T-cell (primary cell): ENCODE data around the gene TEAD1. TPM values are rescaled to one million over a fixed set of nuclear protein-coding genes. Genes with fewer than 3 reads are reported as not detected.

ENCODE experiments used
- ATAC-seq, 4 experiments: fragments of 200-7000 bp in 3 of 4; fragments of 150-1000 bp in 1 of 4; cut with Tn5 transposase; replicated peaks in 1 of 4; 1 replicate in 3 of 4; 2 replicates in 1 of 4; pipeline ENCODE4 v1.10.0; 2021; ENCODE audit warnings: moderate library complexity in 3 of 4, mild to moderate bottlenecking in 2 of 4, moderate number of reproducible peaks in 1 of 4
- CTCF ChIA-PET, 2 donors: fragments of 300-600 bp; sonication (Branson Sonifier 250); formaldehyde crosslinking; loops; one replicate each; lab custom pipeline; 2022; ENCODE audit warnings: antibody characterized with exemption in 2 of 2; lab: Charles Lee
- POLR2A ChIA-PET, 2 donors: fragments of 300-600 bp; sonication (Branson Sonifier 250); formaldehyde crosslinking; loops; one replicate each; lab custom pipeline; 2022; ENCODE audit warnings: antibody characterized with exemption in 2 of 2; lab: Charles Lee
- DNase-seq, 35 experiments: peaks; one replicate each; pipeline versions ENCODE4 v3.0.0 to v3.0.0-alpha.2; 2013 to 2023
- H3K27ac ChIP-seq: one replicate; pipeline ENCODE4 v1.5.1; 2013; ENCODE audit warnings: low read length
- H3K27me3 ChIP-seq, 2 experiments: replicated peaks in 1 of 2; 1 replicate in 1 of 2; 2 replicates in 1 of 2; pipeline versions ENCODE4 v1.6.1 to v1.7.0; 2013; ENCODE audit warnings: low read length in 1 of 2, mixed read lengths in 1 of 2; ENCODE audit not compliant: control insufficient read depth in 2 of 2, insufficient read depth in 2 of 2; ENCODE audit errors: extremely low read depth in 1 of 2
- H3K36me3 ChIP-seq, 2 donors: 1 replicate in 1 of 2; 2 replicates in 1 of 2; pipeline versions ENCODE4 v1.6.1 to v1.7.0; 2013; ENCODE audit warnings: low read length in 1 of 2; ENCODE audit not compliant: control insufficient read depth in 2 of 2, insufficient read depth in 1 of 2; ENCODE audit errors: extremely low read depth in 1 of 2
- H3K4me1 ChIP-seq, 2 experiments: 1 replicate in 1 of 2; 2 replicates in 1 of 2; pipeline versions ENCODE4 v1.6.1 to v1.7.0; 2013; ENCODE audit warnings: low read length in 2 of 2, mixed read lengths in 1 of 2; ENCODE audit not compliant: insufficient read depth in 2 of 2, control insufficient read depth in 1 of 2; ENCODE audit errors: extremely low read depth in 1 of 2
- H3K4me3 ChIP-seq, 2 donors: 1 replicate in 1 of 2; 2 replicates in 1 of 2; pipeline versions ENCODE4 v1.5.1 to v1.7.0; 2013; ENCODE audit warnings: mild to moderate bottlenecking in 2 of 2, low read length in 1 of 2, moderate library complexity in 1 of 2; ENCODE audit not compliant: control insufficient read depth in 1 of 2; ENCODE audit errors: extremely low read depth in 1 of 2
- H3K9me3 ChIP-seq: 2 replicates; pipeline ENCODE4 v1.7.0; 2013
- H3K27ac Mint-ChIP-seq, 2 donors: one replicate each; pipeline ENCODE4 v1.8.0; 2020 to 2021; ENCODE audit warnings: mild to moderate bottlenecking in 2 of 2, mixed read lengths in 2 of 2
- H3K27me3 Mint-ChIP-seq, 2 donors: one replicate each; pipeline ENCODE4 v1.8.0; 2021 to 2022; ENCODE audit warnings: mixed read lengths in 2 of 2
- H3K36me3 Mint-ChIP-seq: one replicate; pipeline ENCODE4 v1.8.0; 2021; ENCODE audit warnings: mixed read lengths
- H3K4me1 Mint-ChIP-seq, 3 donors: one replicate each; pipeline ENCODE4 v1.8.0; 2020 to 2022; ENCODE audit warnings: mixed read lengths in 3 of 3, mild to moderate bottlenecking in 1 of 3
- H3K4me3 Mint-ChIP-seq, 3 donors: one replicate each; pipeline ENCODE4 v1.8.0; 2020 to 2022; ENCODE audit warnings: mild to moderate bottlenecking in 3 of 3, mixed read lengths in 3 of 3, moderate library complexity in 3 of 3
- H3K9me3 Mint-ChIP-seq, 3 donors: one replicate each; pipeline ENCODE4 v1.8.0; 2020 to 2022; ENCODE audit warnings: mixed read lengths in 3 of 3
- WGBS: methylation state at CpG from one replicate; pipeline ENCODE4 v1.1.5; 2013; ENCODE audit warnings: missing lambda C conversion rate; ENCODE audit not compliant: insufficient coverage; 5-methylcytosine and 5-hydroxymethylcytosine counted together
- total RNA-seq, 35 experiments: library from RNA in 6 of 35; stranded (reverse) in 6 of 35; fragments of 120-200 nt in 1 of 35; gene quantifications; one replicate each; pipeline versions ENCODE4 v1.2.1 to v1.2.4 and lab custom pipeline; 2013 to 2026

Gene TEAD1
- total RNA-seq, 5 donors from 2014 or later (not counting 1 experiment from before 2014, with no cell fraction given) = 0.20 to 0.72 (median 0.44) TPM; not detected in 1

GRCh38 chr11:12749442-12749841 is 75.2 kb downstream of the TEAD1 start:
- peaks cover 10 to 31% of the 10 kb centered on the region in 2 donors for H3K27me3 Mint-ChIP-seq
- no peaks in the 10 kb centered on the region for H3K9me3 ChIP-seq
- CTCF ChIA-PET = no interaction called here
- no peak overlapping the region for H3K27ac Mint-ChIP-seq
- 77% methylated on average over 6 of the region's 6 CpGs for WGBS
- no peaks in the 10 kb centered on the region for H3K9me3 Mint-ChIP-seq
- H3K4me3 Mint-ChIP-seq = no peak overlapping the region
- H3K4me3 ChIP-seq = no peak overlapping the region
- H3K27me3 ChIP-seq = peaks cover 0 to 10% of the 10 kb centered on the region in 2 experiments
- no peaks in the 10 kb centered on the region for H3K4me1 ChIP-seq
- POLR2A ChIA-PET = no interaction called here
- H3K4me1 Mint-ChIP-seq = no peaks in the 10 kb centered on the region
- no peak for ATAC-seq
- H3K36me3 Mint-ChIP-seq = no peaks in the 10 kb centered on the region
- no peak overlapping the region for H3K27ac ChIP-seq
- H3K36me3 ChIP-seq = no peaks in the 10 kb centered on the region
- no peak for DNase-seq

- ChIA-PET POLR2A (no interaction called here), CTCF (no interaction called here)
- H3K27me3 ChIP-seq = peaks cover 0 to 10% of the 10 kb centered on the region in 2 experiments
- no peak overlapping the region for H3K27ac ChIP-seq
- ATAC-seq = no peak
- H3K4me3 ChIP-seq = no peak overlapping the region
- peaks cover 10 to 31% of the 10 kb centered on the region in 2 donors for H3K27me3 Mint-ChIP-seq
- no peak for DNase-seq
- no peaks in the 10 kb centered on the region for H3K36me3 Mint-ChIP-seq
- H3K4me3 Mint-ChIP-seq = no peak overlapping the region
- H3K4me1 Mint-ChIP-seq = no peaks in the 10 kb centered on the region
- H3K9me3 ChIP-seq = no peaks in the 10 kb centered on the region
- H3K36me3 ChIP-seq = no peaks in the 10 kb centered on the region
- no peak overlapping the region for H3K27ac Mint-ChIP-seq
- H3K9me3 Mint-ChIP-seq = no peaks in the 10 kb centered on the region
- no peaks in the 10 kb centered on the region for H3K4me1 ChIP-seq
- WGBS = 56% methylated on average over 3 of the region's 5 CpGs
Measured at GRCh38 chr11:12750181-12750580, 76.0 kb downstream of the TEAD1 start.

- Mint-ChIP-seq H3K4me1 (no peaks in the 10 kb centered on the region), H3K27ac (no peak overlapping the region), H3K4me3 (no peak overlapping the region), H3K9me3 (no peaks in the 10 kb centered on the region), H3K27me3 (peaks cover 10 to 32% of the 10 kb centered on the region in 2 donors), H3K36me3 (no peaks in the 10 kb centered on the region)
- WGBS = 100% methylated on average over 2 of the region's 8 CpGs
- Histone ChIP-seq H3K4me1 (no peaks in the 10 kb centered on the region), H3K27me3 (peaks cover 0 to 3% of the 10 kb centered on the region in 2 experiments), H3K36me3 (no peaks in the 10 kb centered on the region), H3K9me3 (no peaks in the 10 kb centered on the region), H3K27ac (no peak overlapping the region), H3K4me3 (no peak overlapping the region)
- ChIA-PET CTCF (no interaction called here), POLR2A (no interaction called here)
- ATAC-seq (no peak), DNase-seq (no peak)
Measured at GRCh38 chr11:12752868-12753524, 78.8 kb downstream of the TEAD1 start.

GRCh38 chr11:12754021-12754420 is 79.8 kb downstream of the TEAD1 start:
- ATAC-seq (no peak), DNase-seq (no peak)
- no peaks in the 10 kb centered on the region for H3K4me1 Mint-ChIP-seq
- Histone ChIP-seq H3K4me3 (no peak overlapping the region), H3K9me3 (no peaks in the 10 kb centered on the region), H3K4me1 (no peaks in the 10 kb centered on the region), H3K27me3 (no peaks in the 10 kb centered on the region), H3K27ac (no peak overlapping the region), H3K36me3 (no peaks in the 10 kb centered on the region)
- H3K36me3 Mint-ChIP-seq = no peaks in the 10 kb centered on the region
- H3K27ac Mint-ChIP-seq = no peak overlapping the region
- WGBS = no CpG with 5 or more reads among the region's 3 CpGs
- ChIA-PET CTCF (no interaction called here), POLR2A (no interaction called here)
- H3K27me3 Mint-ChIP-seq = peaks cover 2 to 23% of the 10 kb centered on the region in 2 donors
- H3K4me3 Mint-ChIP-seq = no peak overlapping the region
- no peaks in the 10 kb centered on the region for H3K9me3 Mint-ChIP-seq

- H3K27me3 ChIP-seq = no peaks in the 10 kb centered on the region
- H3K27ac Mint-ChIP-seq = no peak overlapping the region
- DNase-seq = no peak
- H3K4me1 Mint-ChIP-seq = no peaks in the 10 kb centered on the region
- H3K9me3 Mint-ChIP-seq = no peaks in the 10 kb centered on the region
- H3K4me1 ChIP-seq = no peaks in the 10 kb centered on the region
- H3K4me3 Mint-ChIP-seq = no peak overlapping the region
- H3K27ac ChIP-seq = no peak overlapping the region
- peaks cover 4 to 24% of the 10 kb centered on the region in 2 donors for H3K27me3 Mint-ChIP-seq
- H3K9me3 ChIP-seq = no peaks in the 10 kb centered on the region
- 78% methylated on average over 2 of the region's 3 CpGs for WGBS
- H3K36me3 Mint-ChIP-seq = no peaks in the 10 kb centered on the region
- ATAC-seq = no peak
- ChIA-PET POLR2A (no interaction called here), CTCF (no interaction called here)
- no peak overlapping the region for H3K4me3 ChIP-seq
- H3K36me3 ChIP-seq = no peaks in the 10 kb centered on the region
Measured at GRCh38 chr11:12754582-12755234, 80.5 kb downstream of the TEAD1 start.

- H3K4me1 Mint-ChIP-seq = no peaks in the 10 kb centered on the region
- Histone ChIP-seq H3K27ac (no peak overlapping the region), H3K4me1 (no peaks in the 10 kb centered on the region), H3K4me3 (no peak overlapping the region), H3K9me3 (no peaks in the 10 kb centered on the region), H3K36me3 (no peaks in the 10 kb centered on the region), H3K27me3 (no peaks in the 10 kb centered on the region)
- CTCF ChIA-PET = no interaction called here
- no peaks in the 10 kb centered on the region for H3K9me3 Mint-ChIP-seq
- peaks cover 8 to 24% of the 10 kb centered on the region in 2 donors for H3K27me3 Mint-ChIP-seq
- H3K36me3 Mint-ChIP-seq = no peaks in the 10 kb centered on the region
- no peak overlapping the region for H3K4me3 Mint-ChIP-seq
- 54% methylated on average over 4 of the region's 9 CpGs for WGBS
- ATAC-seq (no peak), DNase-seq (no peak)
- H3K27ac Mint-ChIP-seq = no peak overlapping the region
- POLR2A ChIA-PET = no interaction called here
Measured at GRCh38 chr11:12755510-12756453, 81.6 kb downstream of the TEAD1 start.
